Bone marrow (tissue), 2 donors: ENCODE data around the gene SLC16A5.
A peak's percentile ranks its signal among the peaks of the same experiment; 100 is the strongest.
"Not testable (repeated sequence)": the region's sequence is repeated elsewhere in the genome, so short reads cannot be mapped to it uniquely, and the experiment has no call there.

Source experiments
- DNase-seq, 2 donors: peaks; one replicate each; lab custom pipeline; 2025; lab: John Stamatoyannopoulos, UW

SLC16A5 gene

GRCh38 chr17:75133607-75134347 is 46.0 kb downstream of the SLC16A5 start:
- DNase-seq: not testable (repeated sequence)

GRCh38 chr17:75135452-75135851 is 47.7 kb downstream of the SLC16A5 start:
- DNase-seq: no peak

GRCh38 chr17:75135946-75136345 is 48.2 kb downstream of the SLC16A5 start:
- DNase-seq: no peak

GRCh38 chr17:75137762-75138161 is 50.0 kb downstream of the SLC16A5 start:
- DNase-seq: not testable (repeated sequence)

GRCh38 chr17:75138519-75138918 is 50.8 kb downstream of the SLC16A5 start:
- no peak for DNase-seq

DNA sequence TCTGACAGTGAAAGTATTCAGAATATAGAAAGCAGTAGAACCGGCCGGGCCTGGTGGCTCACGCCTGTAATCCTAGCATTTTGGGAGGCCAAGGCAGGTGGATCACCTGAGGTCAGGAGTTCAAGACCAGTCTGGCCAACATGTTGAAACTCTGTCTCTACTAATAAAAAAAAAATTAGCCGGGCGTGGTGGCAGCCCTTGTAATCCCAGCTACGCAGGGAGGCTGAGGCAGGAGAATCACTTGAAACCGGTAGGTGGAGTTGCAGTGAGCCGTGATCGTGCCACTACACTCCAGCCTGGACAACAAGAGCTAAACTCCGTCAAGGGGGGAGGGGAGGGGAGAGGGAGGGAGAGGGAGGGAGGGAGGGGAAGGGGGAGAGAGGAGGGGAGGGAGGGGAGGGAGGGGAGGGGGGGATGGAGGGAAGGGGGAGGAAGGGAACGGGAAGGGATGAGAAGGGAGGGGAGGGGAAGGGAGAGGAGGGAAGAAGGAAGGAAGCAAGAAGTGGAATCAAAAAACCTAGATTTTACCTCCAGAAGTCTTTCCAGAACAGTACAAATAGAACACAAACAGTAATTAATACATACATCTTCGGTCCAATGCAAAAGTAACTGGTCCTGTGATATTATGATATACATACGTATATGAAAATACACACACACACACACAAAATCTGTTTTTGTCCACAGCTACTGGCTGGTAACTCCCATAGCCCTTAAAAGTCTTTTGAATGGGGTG is 54.6 kb downstream of the SLC16A5 start:
- no peak for DNase-seq

- no peak for DNase-seq
These were observed 57.2 kb downstream of the SLC16A5 start for GRCh38 chr17:75144816-75145512.

- no peak for DNase-seq
These were observed 58.8 kb downstream of the SLC16A5 start for GRCh38 chr17:75146592-75146991.

DNA sequence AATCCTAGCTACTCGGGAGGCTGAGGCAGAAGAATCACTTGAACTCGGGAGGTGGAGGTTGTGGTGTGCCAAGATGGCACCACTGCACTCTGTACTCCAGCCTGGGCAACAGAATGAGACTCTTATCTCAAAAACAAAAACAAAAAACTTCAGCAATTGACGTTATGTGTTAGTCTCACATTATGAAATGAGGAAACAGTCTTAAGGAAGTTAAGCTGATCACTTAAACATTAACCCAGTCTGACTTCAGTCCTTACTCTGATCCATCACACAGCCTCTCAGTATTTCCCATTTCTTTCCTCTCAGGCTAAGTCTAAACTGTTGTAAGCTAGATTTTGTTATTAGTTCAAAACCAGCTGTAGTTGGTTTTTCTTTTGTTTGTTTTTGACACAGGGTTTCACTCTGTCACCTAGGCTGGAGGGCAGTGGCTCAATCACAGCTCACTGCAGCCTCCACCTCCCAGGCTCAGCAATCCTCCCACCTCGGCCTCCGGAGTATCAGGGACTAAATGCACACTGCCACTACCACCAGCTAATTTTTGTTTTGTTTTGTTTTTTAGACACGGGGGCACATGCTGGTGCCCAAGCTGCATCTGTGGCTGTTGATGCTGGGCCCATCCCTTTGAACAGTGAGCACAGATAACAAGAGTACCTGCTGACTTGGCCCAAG is 60.3 kb downstream of the SLC16A5 start:
- no peak for DNase-seq

DNA sequence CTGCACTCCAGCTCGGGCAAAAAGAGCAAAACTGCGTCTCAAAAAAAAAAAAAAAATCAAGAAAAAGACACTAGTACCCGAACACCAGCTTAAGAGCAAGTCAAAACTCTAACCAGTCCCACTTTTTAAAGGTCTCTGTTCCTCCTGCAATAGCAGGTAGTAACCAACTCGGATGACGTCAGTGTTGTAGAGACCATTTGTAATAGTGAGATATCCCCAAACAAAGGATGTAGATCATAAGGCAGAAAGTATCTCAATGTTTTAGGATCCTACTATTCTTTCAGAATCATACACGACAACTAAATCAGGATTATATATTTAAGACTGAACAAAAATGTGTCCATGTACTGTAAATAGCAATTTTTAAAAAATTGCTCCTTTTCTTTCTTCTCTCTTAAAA is 64.2 kb downstream of the SLC16A5 start:
- DNase-seq: no peak

DNA sequence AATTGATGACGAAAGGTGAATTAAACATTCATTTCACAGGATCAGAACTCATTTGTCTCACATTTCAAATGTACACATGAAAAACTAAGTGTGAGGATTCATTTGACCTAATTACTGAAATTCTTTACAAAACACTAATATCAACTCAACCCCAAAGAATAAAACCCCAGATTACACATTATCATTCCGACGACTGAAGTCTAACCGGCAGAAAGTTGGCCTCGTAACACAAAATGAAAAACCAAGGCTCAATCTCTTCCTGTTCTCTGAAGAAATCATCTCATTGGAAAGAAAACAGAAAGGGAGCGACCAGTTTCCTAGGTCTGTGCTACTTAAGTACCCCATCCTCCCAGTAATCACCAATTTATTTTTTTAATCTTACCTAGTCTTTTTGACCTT is 64.8 kb downstream of the SLC16A5 start:
- DNase-seq: no peak

DNA sequence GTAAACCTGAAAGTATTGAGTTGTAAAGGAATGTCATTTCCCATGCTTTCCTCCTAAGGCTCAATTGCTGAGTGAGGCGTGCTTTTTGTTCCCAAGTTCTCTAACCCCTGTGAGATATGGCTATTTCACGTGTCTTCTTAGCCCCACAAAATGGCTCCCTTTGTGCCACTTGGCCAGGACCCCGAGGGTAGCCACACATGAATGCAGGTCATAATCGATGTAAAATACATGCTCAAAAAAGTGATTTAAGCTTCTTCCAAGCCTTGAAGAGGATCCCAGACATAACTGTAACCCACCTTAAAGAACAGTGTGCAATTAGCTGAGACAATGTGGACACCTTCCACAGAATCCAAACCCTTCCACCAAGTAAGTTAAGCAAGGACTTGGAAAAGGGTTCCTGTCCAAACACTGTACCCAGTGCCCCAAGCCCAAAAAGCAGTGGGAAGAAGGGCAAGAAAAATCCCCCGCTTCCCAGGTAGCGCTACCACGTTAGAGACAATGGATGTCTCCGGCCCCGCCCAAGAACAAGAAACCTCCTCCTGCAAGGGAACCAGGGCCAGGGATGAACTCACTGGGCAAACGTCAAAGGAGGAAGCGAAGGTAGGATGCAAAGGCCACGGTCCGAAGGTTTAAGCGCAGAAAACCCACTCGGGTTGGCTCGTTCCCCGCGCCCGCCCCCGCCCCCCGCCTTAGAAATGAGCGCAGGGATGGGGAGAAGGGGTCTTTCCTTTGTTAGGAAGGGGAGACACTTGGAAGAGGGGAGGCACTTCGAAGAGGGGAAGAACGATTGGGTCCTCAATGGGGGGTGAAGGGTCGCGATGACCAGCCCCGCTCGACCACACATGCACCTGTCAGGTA is 65.4 kb downstream of the SLC16A5 start:
- peak in 1 of 2 donors; percentile 18 for DNase-seq

- DNase-seq: no peak
These were observed 66.0 kb downstream of the SLC16A5 start for GRCh38 chr17:75153780-75154194.

DNA sequence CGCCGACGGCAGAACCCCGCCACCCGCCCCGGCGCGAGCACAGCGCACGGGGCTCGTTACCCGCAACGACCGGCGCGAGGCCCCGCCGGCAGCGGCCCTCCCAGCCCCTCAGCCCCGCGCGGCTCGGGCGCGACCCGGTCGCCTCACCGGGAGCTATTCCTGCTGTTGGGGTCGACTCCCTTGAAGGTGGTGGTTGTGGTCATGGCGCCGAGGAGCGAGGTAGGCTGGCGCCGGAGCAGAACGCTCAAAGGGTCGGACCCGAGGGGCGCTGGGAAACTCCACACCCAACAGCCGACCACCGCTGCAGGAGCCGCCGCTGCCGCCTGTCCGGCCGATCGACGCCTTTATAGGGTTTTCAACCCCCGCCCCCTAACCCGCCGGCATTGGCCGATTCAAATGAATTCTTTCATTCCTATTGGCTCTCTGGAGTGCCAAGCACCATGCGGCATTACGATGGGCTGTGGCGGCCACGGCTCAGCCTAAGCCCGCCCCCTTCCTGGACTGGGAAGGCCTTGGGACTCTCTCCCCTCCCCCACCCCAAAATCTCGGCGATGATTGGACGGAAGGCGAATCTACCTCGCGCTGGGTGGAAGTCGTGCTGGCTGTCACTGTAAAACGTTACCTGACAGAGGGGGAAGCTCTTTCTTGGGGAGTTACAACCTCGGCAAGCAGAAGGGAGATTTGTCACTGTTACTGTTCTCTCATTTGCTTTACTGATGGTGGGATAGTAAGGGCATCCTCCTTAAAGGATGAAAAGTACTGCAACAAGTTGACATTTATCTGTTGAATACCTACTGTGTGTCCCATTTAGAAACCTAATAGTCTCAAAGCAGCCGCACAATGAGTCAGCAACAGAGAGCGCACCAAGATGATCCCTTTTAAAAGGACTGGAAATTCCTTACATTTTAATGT is 66.7 kb downstream of the SLC16A5 start, which contains the start of gene JPT1:
Gene JPT1 (minus strand): TSS at position 318 of the 912 bp plus-strand sequence. CDS start 115 bp downstream, at position 203.
- peak; percentile 68 to 87 for DNase-seq

- DNase-seq: no peak
These were observed 67.4 kb downstream of the SLC16A5 start for GRCh38 chr17:75155191-75155601.
